Fibroblast of villous mesenchyme (primary cell): ENCODE measurements around the gene ATXN7L3. TPM values are rescaled to one million over a fixed set of nuclear protein-coding genes. Genes with fewer than 3 reads are reported as not detected.

Experiments used
- DNase-seq: peaks from one replicate; pipeline ENCODE4 v3.0.0-alpha.2; 2010; ENCODE audit warnings: low read depth
- H3K4me3 ChIP-seq: 2 replicates; pipeline ENCODE4 v1.5.1; 2011; ENCODE audit warnings: low read depth, mild to moderate bottlenecking, low read length
- total RNA-seq: library from RNA; depleted of rRNA; stranded (reverse); fragments of >200 nt; gene quantifications from 2 replicates; pipeline ENCODE4 v1.2.3, GENCODE V29; 2012
- TF ChIP-seq, protein P1 (sequence below): IDR thresholded peaks from 2 replicates; pipeline ENCODE4 v1.5.1; 2012; ENCODE audit warnings: low read depth, mild to moderate bottlenecking, low read length; ENCODE audit not compliant: insufficient read depth

The ATXN7L3 gene
- total RNA-seq, 1 donor, result 43.6 TPM

DNA sequence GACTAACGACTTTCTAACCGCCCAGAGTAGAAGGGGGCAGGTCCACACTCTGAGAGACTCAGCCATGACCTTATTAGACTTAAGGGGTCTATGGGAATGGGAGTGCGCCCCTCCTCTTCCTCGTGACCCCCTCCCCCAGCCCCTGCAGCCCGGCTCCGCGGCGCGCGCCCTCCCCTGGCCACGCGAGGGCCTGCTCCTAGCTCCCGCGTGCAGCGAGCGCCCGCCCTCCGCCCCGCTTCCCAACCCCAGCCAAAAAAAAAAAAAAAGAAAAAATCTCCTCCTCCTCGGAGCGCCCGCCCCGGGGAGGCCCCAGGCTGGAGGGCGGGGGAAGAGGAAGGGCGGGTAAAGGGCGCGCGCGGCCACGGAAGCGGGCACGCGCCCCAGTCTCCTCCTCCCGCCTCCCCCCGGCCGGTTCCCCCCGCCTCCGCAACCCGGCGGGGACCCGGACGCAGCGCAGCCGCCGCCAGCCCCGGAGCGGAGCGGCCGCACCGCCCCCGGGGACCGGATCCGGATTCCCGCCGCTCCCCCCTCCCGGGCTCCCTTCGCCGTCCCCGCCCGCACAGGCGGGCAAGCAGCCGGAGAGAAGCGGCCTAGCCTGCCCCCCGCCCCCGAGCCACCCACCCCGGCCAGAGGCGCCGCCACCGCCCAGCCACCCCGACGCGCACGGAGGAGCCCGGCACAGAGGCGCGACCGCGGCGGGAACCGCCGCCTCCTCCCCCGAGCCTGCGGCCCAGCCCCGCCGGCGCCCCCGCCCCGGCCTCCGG lies 18.8 kb upstream of the ATXN7L3 start:
- peak overlapping the region; percentile 86 for H3K4me3 ChIP-seq

DNA sequence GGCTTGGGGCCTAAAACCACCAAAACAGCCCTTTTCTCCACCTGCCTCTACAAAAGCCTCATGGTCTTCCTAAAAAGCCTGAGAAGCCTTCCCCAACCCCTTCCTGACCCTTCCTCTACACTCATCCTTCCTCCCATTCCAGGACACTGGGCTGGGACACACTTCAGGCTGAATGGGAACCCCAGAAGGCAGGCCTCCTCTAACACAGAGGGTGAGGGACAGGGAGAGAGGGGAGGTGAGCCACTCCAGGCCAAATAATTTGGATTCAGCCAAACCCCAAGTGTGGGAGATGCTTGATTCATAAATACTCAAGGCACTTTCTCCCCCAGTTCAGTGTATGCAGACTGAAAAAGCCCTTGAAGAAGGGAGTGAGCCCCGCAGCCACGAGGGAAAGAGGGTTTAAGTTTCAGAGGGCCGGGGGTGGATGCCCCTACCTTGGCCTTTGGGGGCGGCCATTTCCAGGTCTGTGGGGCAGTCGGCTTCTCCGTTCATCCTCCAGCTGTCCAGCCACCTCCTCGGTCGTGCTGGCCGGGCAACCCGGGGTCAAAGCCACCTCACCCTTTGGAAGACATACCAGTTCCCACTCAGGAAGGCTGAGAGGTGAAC lies 18.2 kb upstream of the ATXN7L3 start:
- TF ChIP-seq, protein P1, sequence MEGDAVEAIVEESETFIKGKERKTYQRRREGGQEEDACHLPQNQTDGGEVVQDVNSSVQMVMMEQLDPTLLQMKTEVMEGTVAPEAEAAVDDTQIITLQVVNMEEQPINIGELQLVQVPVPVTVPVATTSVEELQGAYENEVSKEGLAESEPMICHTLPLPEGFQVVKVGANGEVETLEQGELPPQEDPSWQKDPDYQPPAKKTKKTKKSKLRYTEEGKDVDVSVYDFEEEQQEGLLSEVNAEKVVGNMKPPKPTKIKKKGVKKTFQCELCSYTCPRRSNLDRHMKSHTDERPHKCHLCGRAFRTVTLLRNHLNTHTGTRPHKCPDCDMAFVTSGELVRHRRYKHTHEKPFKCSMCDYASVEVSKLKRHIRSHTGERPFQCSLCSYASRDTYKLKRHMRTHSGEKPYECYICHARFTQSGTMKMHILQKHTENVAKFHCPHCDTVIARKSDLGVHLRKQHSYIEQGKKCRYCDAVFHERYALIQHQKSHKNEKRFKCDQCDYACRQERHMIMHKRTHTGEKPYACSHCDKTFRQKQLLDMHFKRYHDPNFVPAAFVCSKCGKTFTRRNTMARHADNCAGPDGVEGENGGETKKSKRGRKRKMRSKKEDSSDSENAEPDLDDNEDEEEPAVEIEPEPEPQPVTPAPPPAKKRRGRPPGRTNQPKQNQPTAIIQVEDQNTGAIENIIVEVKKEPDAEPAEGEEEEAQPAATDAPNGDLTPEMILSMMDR, result no peak
- DNase-seq, result no peak
- H3K4me3 ChIP-seq, result peak overlapping the region; percentile 64

More for the DNA sequence above, 18.8 kb upstream of the ATXN7L3 start:
- TF ChIP-seq, protein P1, result peak; percentile 56
- DNase-seq, result peak; percentile 92

DNA sequence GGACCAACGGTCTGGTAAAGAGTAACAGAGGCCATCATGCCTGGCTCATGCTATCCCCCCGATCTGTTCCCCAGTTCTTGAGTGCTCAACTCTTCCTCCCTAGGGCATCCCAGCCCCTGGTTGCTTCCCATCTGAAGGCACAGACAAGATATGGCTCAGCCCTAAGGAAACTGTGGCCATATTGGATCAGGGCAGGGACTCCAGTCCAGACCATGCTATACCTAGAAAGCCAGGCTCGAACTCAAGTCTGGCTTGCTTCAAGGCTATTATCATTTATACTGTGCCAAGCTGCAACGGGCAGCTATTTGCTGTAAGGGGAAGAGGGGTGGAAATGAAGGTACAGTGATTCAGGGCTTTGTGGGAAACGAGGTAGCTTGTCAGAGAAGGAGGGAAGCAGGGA lies 17.0 kb upstream of the ATXN7L3 start:
- no peak overlapping the region for H3K4me3 ChIP-seq
- TF ChIP-seq, protein P1, result no peak
- no peak for DNase-seq

DNA sequence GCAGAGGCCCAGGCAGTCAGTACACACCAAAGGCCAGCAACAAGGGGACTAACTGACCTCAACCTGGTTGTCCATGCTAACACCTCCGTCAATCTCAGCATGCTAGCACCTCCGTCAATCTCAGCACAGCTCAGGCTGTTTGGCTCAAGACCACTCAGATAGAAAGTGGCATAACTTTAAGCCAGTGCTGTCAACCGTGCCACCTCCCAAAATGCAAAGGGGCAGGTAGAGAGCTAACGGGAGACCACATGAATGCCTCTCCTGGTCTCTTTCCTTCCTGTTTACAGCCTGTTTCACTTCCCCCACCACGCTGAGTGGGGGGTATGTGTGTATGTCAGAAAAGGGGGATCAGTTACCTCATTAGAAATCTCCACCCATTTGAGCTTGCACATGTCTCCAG lies 16.5 kb upstream of the ATXN7L3 start:
- H3K4me3 ChIP-seq, result no peak overlapping the region
- no peak for DNase-seq
- TF ChIP-seq, protein P1, result no peak

DNA sequence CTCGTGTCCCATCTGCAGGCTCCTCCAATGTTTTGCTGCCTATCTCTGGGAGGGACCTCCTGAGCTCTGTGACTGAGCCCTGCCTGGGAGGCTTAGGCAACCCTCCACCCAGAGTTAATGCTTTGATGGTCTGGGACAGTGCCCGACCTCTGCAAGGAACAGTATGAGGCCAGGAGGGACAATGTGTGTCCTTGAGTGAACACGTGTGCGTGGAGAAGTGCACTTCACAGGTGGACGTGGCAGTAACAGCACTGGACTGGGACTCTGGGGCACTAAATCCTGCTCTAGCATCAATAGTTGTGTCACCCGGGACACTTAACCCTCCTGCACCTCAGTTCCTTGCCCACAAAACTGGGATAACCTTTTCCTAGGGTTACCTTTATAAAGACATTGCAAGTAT lies 15.2 kb upstream of the ATXN7L3 start:
- no peak overlapping the region for H3K4me3 ChIP-seq
- TF ChIP-seq, protein P1, result no peak
- no peak for DNase-seq

DNA sequence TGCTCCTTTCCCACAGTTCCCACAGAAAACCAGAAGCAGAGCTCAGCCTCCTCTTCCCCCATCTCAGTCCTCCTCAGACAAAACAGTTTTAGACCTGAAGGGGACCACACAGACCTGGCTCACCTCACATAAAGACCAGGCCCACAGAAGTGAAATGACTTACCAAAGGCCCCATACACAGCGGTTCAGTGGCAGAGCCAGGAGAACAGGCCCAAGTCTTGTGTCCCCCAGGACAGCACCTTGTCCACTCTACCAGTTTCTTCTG lies 14.5 kb upstream of the ATXN7L3 start:
- H3K4me3 ChIP-seq, result no peak overlapping the region
- no peak for DNase-seq
- TF ChIP-seq, protein P1, result no peak
